ENCODE measurements around the gene CPNE6.
A peak's percentile ranks its signal among the peaks of the same experiment; 100 is the strongest.

The CPNE6 gene

DNA sequence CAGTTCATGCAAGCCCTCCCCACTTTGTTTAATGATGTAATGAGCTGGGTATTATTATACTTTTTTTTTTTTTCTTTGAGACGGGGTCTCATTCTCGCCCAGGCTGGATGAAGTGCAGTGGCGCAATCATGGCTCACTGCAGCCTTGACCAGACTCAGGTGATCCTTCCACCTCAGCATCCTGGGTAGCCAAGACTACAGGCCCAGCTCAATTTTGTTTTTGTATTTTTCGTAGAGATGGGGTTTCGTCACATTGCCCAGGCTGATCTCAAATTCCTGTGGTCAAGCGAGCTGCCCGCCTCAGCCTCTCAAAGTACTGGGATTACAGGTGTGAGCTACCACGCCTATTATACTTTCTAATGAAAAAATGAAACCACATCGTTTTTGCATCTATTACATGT is 38.7 kb downstream of the CPNE6 start:
- Histone ChIP-seq H3K9me3 (ENCODE audit: control insufficient read depth, insufficient read depth, low read length) (no peaks in the 10 kb centered on the region), H3K4me1 (ENCODE audit: control insufficient read depth, insufficient read depth, low read length) (no peaks in the 10 kb centered on the region)

DNA sequence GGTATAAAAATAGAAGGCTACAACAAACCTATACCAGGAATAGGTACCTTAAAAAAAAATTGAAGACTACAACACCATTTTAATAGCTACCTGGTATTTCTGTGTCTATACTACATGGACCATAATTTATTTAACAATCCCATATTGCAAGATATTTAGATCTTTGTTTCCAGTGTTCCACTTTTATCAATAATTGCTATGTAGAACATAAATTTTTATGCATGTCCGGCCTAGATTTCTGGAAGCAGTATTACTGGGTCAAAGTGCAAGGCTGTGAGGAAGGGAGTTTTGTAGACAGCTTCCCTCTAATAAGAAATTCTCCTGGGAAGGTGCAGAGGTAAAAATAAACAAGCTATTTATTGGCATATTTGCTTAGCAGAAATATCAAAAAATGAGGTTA is 39.2 kb downstream of the CPNE6 start:
- Histone ChIP-seq H3K27ac (ENCODE audit: low read depth, low read length) (no peak overlapping the region), H3K9me3 (ENCODE audit: control insufficient read depth, insufficient read depth, low read length) (no peaks in the 10 kb centered on the region), H3K4me3 (ENCODE audit: low read depth, low read length) (no peak overlapping the region), H3K4me1 (ENCODE audit: control insufficient read depth, insufficient read depth, low read length) (no peaks in the 10 kb centered on the region), H3K27me3 (ENCODE audit: control insufficient read depth, insufficient read depth, low read length) (no peaks in the 10 kb centered on the region), H3K9ac (ENCODE audit: low read depth, low read length) (no peak overlapping the region), H3K36me3 (ENCODE audit: control insufficient read depth, insufficient read depth, low read length) (no peaks in the 10 kb centered on the region)

More for the DNA sequence above, 38.7 kb downstream of the CPNE6 start:
- H3K9ac ChIP-seq (ENCODE audit: low read depth, low read length): no peak overlapping the region
- H3K4me3 ChIP-seq (ENCODE audit: low read depth, low read length): no peak overlapping the region
- no peak overlapping the region for H3K27ac ChIP-seq (ENCODE audit: low read depth, low read length)
- H3K27me3 ChIP-seq (ENCODE audit: control insufficient read depth, insufficient read depth, low read length): no peaks in the 10 kb centered on the region
- no peaks in the 10 kb centered on the region for H3K36me3 ChIP-seq (ENCODE audit: control insufficient read depth, insufficient read depth, low read length)

DNA sequence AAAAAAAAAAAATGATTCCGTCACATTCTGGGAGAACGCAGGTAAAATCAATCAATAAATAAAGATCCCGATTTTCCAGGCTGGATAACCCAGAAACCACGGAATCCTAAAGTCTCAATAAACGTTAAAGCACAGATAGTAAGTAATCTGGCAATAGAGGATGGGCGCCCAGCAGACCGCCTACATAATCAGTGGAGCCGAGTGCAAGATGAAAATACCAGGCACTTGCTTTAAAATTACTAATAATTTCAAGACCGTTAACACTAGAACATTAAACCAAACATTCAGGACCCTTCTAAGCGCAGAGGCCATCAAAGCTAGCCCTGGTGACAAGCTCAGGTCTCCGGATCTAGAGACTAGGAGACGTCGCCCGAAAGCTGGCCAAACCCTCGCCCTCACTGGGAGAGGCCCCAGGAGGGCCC is 42.0 kb downstream of the CPNE6 start:
- Histone ChIP-seq H3K27ac (ENCODE audit: low read depth, low read length) (peak overlapping the region; percentile 97), H3K9me3 (ENCODE audit: control insufficient read depth, insufficient read depth, low read length) (no peaks in the 10 kb centered on the region), H3K27me3 (ENCODE audit: control insufficient read depth, insufficient read depth, low read length) (no peaks in the 10 kb centered on the region), H3K4me3 (ENCODE audit: low read depth, low read length) (peak overlapping the region; percentile 92), H3K4me1 (ENCODE audit: control insufficient read depth, insufficient read depth, low read length) (no peaks in the 10 kb centered on the region), H3K9ac (ENCODE audit: low read depth, low read length) (peak overlapping the region; percentile 66), H3K36me3 (ENCODE audit: control insufficient read depth, insufficient read depth, low read length) (peaks cover 20% of the 10 kb centered on the region)

DNA sequence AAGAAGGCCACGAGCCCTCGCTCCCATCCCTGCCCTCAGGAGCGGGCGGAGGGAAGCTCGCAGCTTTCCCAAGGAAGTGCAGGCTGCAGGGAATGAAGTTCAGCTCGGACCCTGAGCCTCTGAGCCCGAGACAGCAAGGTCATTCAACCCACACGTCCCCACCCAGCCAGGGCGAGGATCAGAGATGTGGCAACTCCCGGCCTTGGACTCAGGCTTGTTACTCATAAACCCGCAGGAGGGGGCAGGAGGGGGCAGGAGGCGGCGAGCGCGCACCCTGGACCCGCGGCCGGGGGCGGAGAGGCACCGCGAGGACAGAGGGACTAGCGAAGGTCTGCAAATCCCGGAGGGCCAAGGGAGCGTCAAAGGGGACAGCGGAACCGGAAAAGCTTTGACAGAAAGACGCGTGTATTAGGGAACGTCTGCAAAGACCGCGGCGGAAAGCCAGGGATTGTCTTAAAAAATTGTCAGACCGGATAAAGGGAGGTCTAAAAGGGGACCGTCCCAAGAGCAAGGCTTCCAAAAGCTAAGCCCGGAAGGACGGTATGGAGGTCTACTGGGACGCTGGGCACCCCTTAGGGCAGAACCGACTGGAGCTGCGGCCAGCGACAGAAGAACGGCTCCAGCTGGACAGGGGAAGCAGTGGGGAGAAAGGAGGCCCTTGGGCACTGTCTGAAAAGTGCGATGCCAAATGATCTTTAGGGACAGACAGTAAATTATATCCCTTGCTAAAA is 42.6 kb downstream of the CPNE6 start:
- no peaks in the 10 kb centered on the region for H3K4me1 ChIP-seq (ENCODE audit: control insufficient read depth, insufficient read depth, low read length)
- H3K9ac ChIP-seq (ENCODE audit: low read depth, low read length): peak overlapping the region; percentile 66
- peaks cover 26% of the 10 kb centered on the region for H3K36me3 ChIP-seq (ENCODE audit: control insufficient read depth, insufficient read depth, low read length)
- no peaks in the 10 kb centered on the region for H3K27me3 ChIP-seq (ENCODE audit: control insufficient read depth, insufficient read depth, low read length)
- H3K4me3 ChIP-seq (ENCODE audit: low read depth, low read length): peak overlapping the region; percentile 92
- no peaks in the 10 kb centered on the region for H3K9me3 ChIP-seq (ENCODE audit: control insufficient read depth, insufficient read depth, low read length)
- peak overlapping the region; percentile 97 for H3K27ac ChIP-seq (ENCODE audit: low read depth, low read length)

DNA sequence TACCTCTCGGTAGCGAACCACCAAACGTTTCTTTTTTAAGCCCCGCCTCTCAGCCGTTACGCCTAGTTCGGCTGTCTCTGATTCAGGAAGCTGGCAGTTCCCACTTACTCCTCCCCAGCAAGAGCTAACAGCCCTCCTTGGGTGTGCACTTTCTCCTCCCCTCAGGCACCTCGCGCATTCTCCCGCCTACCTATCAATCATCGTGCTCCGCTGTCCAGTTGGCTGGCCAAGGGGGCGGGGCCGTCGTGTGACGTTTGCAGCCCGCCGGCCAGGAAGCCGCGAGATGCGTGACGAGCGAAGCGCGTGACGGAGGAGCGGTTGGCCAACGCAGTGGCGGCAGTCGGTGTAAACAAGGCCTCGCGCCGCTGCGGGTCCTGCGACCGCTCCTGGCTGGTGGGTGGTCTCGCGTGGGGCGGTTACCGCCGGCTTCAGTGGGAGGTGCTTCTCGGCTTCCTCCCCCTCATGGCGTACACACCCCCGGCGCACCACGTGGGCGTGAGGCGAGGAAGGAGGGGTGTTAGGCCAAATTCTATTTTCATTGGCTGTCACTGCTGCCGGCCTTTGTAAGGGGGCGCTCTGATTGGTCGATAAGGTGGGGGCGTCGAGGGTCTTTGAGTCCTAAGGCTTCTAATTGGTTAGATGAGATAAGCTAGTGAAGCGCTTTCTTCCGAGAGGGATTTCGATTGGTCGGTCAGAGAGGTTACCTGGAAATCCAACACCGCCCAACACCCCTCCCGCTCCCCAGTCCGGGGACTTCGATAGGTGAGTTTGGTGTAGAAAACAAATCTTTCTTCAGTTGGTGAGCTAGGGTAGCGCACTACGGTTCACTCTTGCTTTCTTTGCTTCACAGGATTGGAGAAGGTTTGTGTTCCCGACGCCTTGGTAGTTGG is 43.4 kb downstream of the CPNE6 start, which contains the start of the genes DCAF11 and NRL:
Gene DCAF11 (plus strand): TSS at position 246 of the 890 bp plus-strand sequence. CDS start 818 bp downstream, outside the sequence.
Gene NRL (minus strand): TSS at position 418 of the 890 bp plus-strand sequence. CDS start 32,101 bp downstream, outside the sequence.
- Histone ChIP-seq H3K9ac (ENCODE audit: low read depth, low read length) (peak within 1 kb of the TSS; percentile 91), H3K27ac (ENCODE audit: low read depth, low read length) (peak within 1 kb of the TSS; percentile 97), H3K9me3 (ENCODE audit: control insufficient read depth, insufficient read depth, low read length) (no peaks in the 10 kb centered on the region), H3K27me3 (ENCODE audit: control insufficient read depth, insufficient read depth, low read length) (no peaks in the 10 kb centered on the region), H3K36me3 (ENCODE audit: control insufficient read depth, insufficient read depth, low read length) (peaks cover 34% of the 10 kb centered on the region), H3K4me3 (ENCODE audit: low read depth, low read length) (peak within 1 kb of the TSS; percentile 92), H3K4me1 (ENCODE audit: control insufficient read depth, insufficient read depth, low read length) (no peaks in the 10 kb centered on the region)

DNA sequence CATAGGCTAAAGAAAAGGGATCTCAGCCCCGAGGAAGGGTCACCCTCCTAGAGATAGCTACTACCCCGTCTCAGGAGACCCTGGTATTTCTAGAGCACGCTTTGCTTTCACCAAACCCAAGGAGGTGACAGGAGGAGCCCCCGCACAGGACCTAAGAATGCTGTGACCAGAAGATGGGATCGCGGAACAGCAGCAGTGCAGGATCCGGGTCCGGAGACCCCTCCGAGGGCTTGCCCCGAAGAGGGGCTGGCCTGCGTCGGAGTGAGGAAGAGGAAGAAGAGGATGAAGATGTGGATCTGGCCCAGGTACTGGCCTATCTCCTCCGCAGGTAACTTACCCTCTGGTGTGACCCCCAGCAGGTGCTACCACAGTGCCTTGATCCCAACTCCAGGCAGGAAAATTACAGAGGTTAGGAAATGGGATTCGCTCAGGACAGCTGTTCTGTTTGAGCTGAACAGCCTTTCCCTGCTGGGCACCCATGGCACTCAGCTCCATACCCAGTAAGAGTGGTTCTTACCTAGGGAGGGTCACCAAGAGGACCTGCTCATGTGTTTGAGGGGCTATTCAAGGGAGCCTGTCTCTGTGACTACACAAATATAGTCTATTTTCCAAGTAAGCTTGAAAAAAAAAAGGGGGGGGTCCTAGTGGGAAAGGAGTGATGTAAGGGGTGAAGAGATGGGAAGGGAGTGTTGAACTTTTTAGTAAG is 44.2 kb downstream of the CPNE6 start:
- Histone ChIP-seq H3K27ac (ENCODE audit: low read depth, low read length) (peak overlapping the region; percentile 73), H3K9me3 (ENCODE audit: control insufficient read depth, insufficient read depth, low read length) (no peaks in the 10 kb centered on the region), H3K4me3 (ENCODE audit: low read depth, low read length) (peak overlapping the region; percentile 92), H3K9ac (ENCODE audit: low read depth, low read length) (peak overlapping the region; percentile 55), H3K36me3 (ENCODE audit: control insufficient read depth, insufficient read depth, low read length) (peaks cover 38% of the 10 kb centered on the region), H3K4me1 (ENCODE audit: control insufficient read depth, insufficient read depth, low read length) (no peaks in the 10 kb centered on the region), H3K27me3 (ENCODE audit: control insufficient read depth, insufficient read depth, low read length) (no peaks in the 10 kb centered on the region)

DNA sequence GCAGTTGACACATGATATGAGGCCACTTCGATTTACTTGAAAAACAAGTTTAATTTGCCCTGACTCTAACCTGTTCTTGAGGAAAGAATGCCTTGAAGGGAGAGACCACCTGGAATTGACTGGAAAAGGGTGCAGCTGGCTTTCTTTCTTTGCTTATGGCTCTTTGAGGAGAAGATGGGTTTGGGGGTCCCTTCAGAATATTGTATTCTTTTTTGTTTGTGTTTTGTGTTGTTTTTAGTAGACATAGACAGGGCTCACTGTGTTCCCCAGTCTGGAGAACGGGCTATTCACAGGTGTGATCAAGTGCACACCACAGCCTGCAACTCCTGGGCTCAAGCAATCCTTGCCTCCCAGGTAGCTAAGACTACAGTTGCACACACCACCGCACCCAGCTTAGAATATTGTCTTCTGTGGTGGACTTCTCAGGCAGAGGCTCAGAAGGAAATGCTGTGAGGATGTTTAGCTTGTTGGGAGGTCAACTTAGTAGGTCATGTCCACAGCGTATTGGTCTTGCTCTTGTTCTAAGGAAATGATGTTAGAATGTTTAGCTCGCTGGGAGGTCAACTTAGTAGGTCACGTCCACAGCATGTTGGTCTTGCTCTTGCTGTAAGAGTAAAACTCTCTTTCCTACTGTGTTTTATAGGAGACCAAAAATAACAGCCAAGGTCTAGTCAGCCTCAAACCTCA is 44.9 kb downstream of the CPNE6 start:
- no peaks in the 10 kb centered on the region for H3K4me1 ChIP-seq (ENCODE audit: control insufficient read depth, insufficient read depth, low read length)
- H3K9ac ChIP-seq (ENCODE audit: low read depth, low read length): no peak overlapping the region
- peaks cover 45% of the 10 kb centered on the region for H3K36me3 ChIP-seq (ENCODE audit: control insufficient read depth, insufficient read depth, low read length)
- H3K4me3 ChIP-seq (ENCODE audit: low read depth, low read length): peak overlapping the region; percentile 92
- H3K27ac ChIP-seq (ENCODE audit: low read depth, low read length): no peak overlapping the region
- H3K9me3 ChIP-seq (ENCODE audit: control insufficient read depth, insufficient read depth, low read length): no peaks in the 10 kb centered on the region
- H3K27me3 ChIP-seq (ENCODE audit: control insufficient read depth, insufficient read depth, low read length): no peaks in the 10 kb centered on the region

DNA sequence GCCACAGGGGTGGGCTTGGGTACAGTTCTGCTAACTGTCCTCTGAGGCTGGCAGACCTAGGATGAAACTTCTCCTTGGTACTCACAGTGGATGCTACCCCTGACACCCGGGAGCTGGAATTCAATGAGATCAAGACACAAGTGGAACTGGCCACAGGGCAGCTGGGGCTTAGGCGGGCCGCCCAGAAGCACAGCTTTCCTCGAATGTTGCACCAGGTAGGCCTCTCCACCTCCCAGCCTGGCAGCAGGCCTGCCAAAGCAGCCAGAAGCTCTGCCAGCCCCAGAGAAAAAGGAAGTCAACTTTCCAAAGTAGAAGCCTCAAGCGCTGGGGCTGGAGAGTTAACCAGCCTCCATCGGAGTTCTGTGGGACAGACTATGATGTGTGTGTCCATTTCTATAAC is 45.8 kb downstream of the CPNE6 start:
- H3K27ac ChIP-seq (ENCODE audit: low read depth, low read length): no peak overlapping the region
- H3K4me1 ChIP-seq (ENCODE audit: control insufficient read depth, insufficient read depth, low read length): no peaks in the 10 kb centered on the region
- H3K27me3 ChIP-seq (ENCODE audit: control insufficient read depth, insufficient read depth, low read length): no peaks in the 10 kb centered on the region
- no peak overlapping the region for H3K4me3 ChIP-seq (ENCODE audit: low read depth, low read length)
- H3K9me3 ChIP-seq (ENCODE audit: control insufficient read depth, insufficient read depth, low read length): no peaks in the 10 kb centered on the region
- H3K36me3 ChIP-seq (ENCODE audit: control insufficient read depth, insufficient read depth, low read length): peaks cover 53% of the 10 kb centered on the region
- H3K9ac ChIP-seq (ENCODE audit: low read depth, low read length): no peak overlapping the region

DNA sequence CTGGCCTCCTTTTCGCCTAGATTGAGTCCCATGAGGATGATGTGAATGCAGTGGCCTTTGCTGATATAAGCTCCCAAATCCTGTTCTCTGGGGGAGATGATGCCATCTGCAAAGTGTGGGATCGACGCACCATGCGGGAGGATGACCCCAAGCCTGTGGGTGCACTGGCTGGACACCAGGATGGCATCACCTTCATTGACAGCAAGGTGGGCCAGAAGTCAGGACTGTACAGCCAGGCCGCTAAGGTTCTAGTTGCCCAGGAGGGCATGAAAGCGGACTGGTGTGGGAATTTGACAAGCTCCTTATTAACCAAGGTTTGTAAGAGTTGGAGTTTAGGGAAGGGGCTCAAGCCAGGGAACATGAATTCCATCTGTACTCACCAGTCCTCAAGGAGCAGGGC is 48.3 kb downstream of the CPNE6 start:
- Histone ChIP-seq H3K4me3 (ENCODE audit: low read depth, low read length) (no peak overlapping the region), H3K36me3 (ENCODE audit: control insufficient read depth, insufficient read depth, low read length) (peaks cover 74% of the 10 kb centered on the region), H3K4me1 (ENCODE audit: control insufficient read depth, insufficient read depth, low read length) (no peaks in the 10 kb centered on the region), H3K27ac (ENCODE audit: low read depth, low read length) (no peak overlapping the region), H3K9me3 (ENCODE audit: control insufficient read depth, insufficient read depth, low read length) (no peaks in the 10 kb centered on the region), H3K9ac (ENCODE audit: low read depth, low read length) (no peak overlapping the region), H3K27me3 (ENCODE audit: control insufficient read depth, insufficient read depth, low read length) (no peaks in the 10 kb centered on the region)

DNA sequence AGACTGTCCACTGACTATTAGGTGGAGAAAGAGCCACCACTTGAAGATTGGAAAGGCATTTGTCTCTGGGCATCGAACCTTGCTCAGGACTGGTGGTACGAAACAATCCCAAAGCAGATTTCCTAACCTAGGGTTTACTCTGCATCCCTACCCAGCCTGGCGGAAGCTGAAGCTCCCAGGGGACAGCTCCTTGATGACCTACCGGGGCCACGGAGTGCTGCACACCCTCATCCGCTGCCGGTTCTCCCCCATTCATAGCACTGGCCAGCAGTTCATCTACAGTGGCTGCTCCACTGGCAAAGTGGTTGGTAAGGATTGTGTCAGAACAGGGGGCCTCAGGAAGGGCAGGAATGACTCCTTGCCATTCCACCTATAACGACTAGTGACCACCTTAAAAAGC is 49.8 kb downstream of the CPNE6 start:
- Histone ChIP-seq H3K4me1 (ENCODE audit: control insufficient read depth, insufficient read depth, low read length) (no peaks in the 10 kb centered on the region), H3K36me3 (ENCODE audit: control insufficient read depth, insufficient read depth, low read length) (peaks cover 74% of the 10 kb centered on the region), H3K27me3 (ENCODE audit: control insufficient read depth, insufficient read depth, low read length) (no peaks in the 10 kb centered on the region), H3K9ac (ENCODE audit: low read depth, low read length) (no peak overlapping the region), H3K9me3 (ENCODE audit: control insufficient read depth, insufficient read depth, low read length) (no peaks in the 10 kb centered on the region), H3K27ac (ENCODE audit: low read depth, low read length) (no peak overlapping the region), H3K4me3 (ENCODE audit: low read depth, low read length) (no peak overlapping the region)
